Measurements from ENCODE around the gene ERC1. TPM values are rescaled to one million over a fixed set of nuclear protein-coding genes. Genes with fewer than 3 reads are reported as not detected.

The ERC1 gene
- total RNA-seq, 2 experiments from 2014 or later, result 40.1 to 49.6 TPM

- peaks cover 11% of the 10 kb centered on the region for H3K36me3 Mint-ChIP-seq (ENCODE audit: low read depth)
- Histone ChIP-seq H3K9me3 (ENCODE audit: control insufficient read depth in 1 of 2, insufficient read depth in 1 of 2, low read length in 2 of 2) (no peaks in the 10 kb centered on the region), H3K4me3 (ENCODE audit: low read length) (peak overlapping the region; percentile 89), H3K36me3 (ENCODE audit: insufficient read depth, low read length) (no peaks in the 10 kb centered on the region), H3K4me1 (ENCODE audit: insufficient read depth, low read length) (peaks cover 23% of the 10 kb centered on the region), H3K27me3 (ENCODE audit: control insufficient read depth in 1 of 2, insufficient read depth in 2 of 2, low read length in 2 of 2) (no peaks in the 10 kb centered on the region), H3K27ac (ENCODE audit: low read depth in 1 of 2, low read length in 2 of 2) (peak overlapping the region in 1 of 2 donors; percentile 64)
- ATAC-seq (ENCODE audit: poor library complexity), result peak; percentile 23
- no peaks in the 10 kb centered on the region for H3K27me3 Mint-ChIP-seq
- TF ChIP-seq CTCF (IDR thresholded peaks at IDR 0.05), result no peak
- peak overlapping the region; percentile 96 for H3K27ac Mint-ChIP-seq
- ChIA-PET POLR2A (interaction anchor here (0.6 to 2.4 kb wide), 7 partner anchors 42 to 610 kb away, joined by 3 to 20 read pairs (median 3); partner anchors contain the start of gene RAD52), CTCF (interaction anchor here (0.7 to 3.3 kb wide), 3 partner anchors 9 to 126 kb away, joined by 3 to 13 read pairs (median 3); partner anchors contain the start of gene RAD52)
- peaks cover 49% of the 10 kb centered on the region for H3K4me1 Mint-ChIP-seq (ENCODE audit: low read depth)
- intact Hi-C loops (cut with DNase I, micrococcal nuclease), result loop anchor here (1.0 to 5.0 kb wide), 5 partner anchors 42 to 701 kb away; partner anchors contain the start of genes RAD52 (in 2 of the 2), ADIPOR2 (in 1 of the 2) and FBXL14 (in 1 of the 2)
- peak in 5 of 14 experiments; percentile 9 to 35 (median 31) for DNase-seq
- H3K9me3 Mint-ChIP-seq, result no peaks in the 10 kb centered on the region
- peak overlapping the region; percentile 99 for H3K4me3 Mint-ChIP-seq
These were observed 619 bp downstream of the ERC1 start for GRCh38 chr12:991350-992333.

- Mint-ChIP-seq H3K4me1 (ENCODE audit: low read depth) (peaks cover 54% of the 10 kb centered on the region), H3K27me3 (no peaks in the 10 kb centered on the region), H3K4me3 (peak overlapping the region; percentile 99), H3K27ac (peak overlapping the region; percentile 96), H3K36me3 (ENCODE audit: low read depth) (peaks cover 11% of the 10 kb centered on the region), H3K9me3 (no peaks in the 10 kb centered on the region)
- no peak for TF ChIP-seq CTCF (IDR thresholded peaks at IDR 0.05)
- ATAC-seq (ENCODE audit: poor library complexity) (no peak), DNase-seq (no peak)
- Histone ChIP-seq H3K4me1 (ENCODE audit: insufficient read depth, low read length) (peaks cover 23% of the 10 kb centered on the region), H3K4me3 (ENCODE audit: low read length) (no peak overlapping the region), H3K9me3 (ENCODE audit: control insufficient read depth in 1 of 2, insufficient read depth in 1 of 2, low read length in 2 of 2) (no peaks in the 10 kb centered on the region), H3K36me3 (ENCODE audit: insufficient read depth, low read length) (no peaks in the 10 kb centered on the region), H3K27ac (ENCODE audit: low read depth in 1 of 2, low read length in 2 of 2) (no peak overlapping the region), H3K27me3 (ENCODE audit: control insufficient read depth in 1 of 2, insufficient read depth in 2 of 2, low read length in 2 of 2) (no peaks in the 10 kb centered on the region)
- CTCF ChIA-PET, result interaction anchor here (1.4 to 3.3 kb wide), 2 partner anchors 43 to 417 kb away, joined by 4 to 13 read pairs; partner anchors contain the start of gene RAD52
- intact Hi-C loops (cut with DNase I, micrococcal nuclease), result loop anchor here (5.0 kb wide), 4 partner anchors 100 to 700 kb away; partner anchors contain the start of genes ADIPOR2 (in 1 of the 2) and FBXL14 (in 1 of the 2)
- POLR2A ChIA-PET, result interaction anchor here (0.6 to 2.4 kb wide), 2 partner anchors 43 to 234 kb away, joined by 3 to 20 read pairs; partner anchors contain the start of gene RAD52
These were observed 1.6 kb downstream of the ERC1 start for GRCh38 chr12:992647-993046.

- Mint-ChIP-seq H3K4me3 (no peak overlapping the region), H3K27me3 (no peaks in the 10 kb centered on the region), H3K27ac (no peak overlapping the region), H3K4me1 (ENCODE audit: low read depth) (peaks cover 43% of the 10 kb centered on the region), H3K36me3 (ENCODE audit: low read depth) (peaks cover 6% of the 10 kb centered on the region), H3K9me3 (no peaks in the 10 kb centered on the region)
- no peak for DNase-seq
- ChIA-PET CTCF (no interaction called here), POLR2A (no interaction called here)
- ATAC-seq (ENCODE audit: poor library complexity), result no peak
- intact Hi-C loops (cut with DNase I, micrococcal nuclease), result no loop called here
- H3K27ac ChIP-seq (ENCODE audit: low read depth in 1 of 2, low read length in 2 of 2), result no peak overlapping the region
- H3K27me3 ChIP-seq (ENCODE audit: control insufficient read depth in 1 of 2, insufficient read depth in 2 of 2, low read length in 2 of 2), result no peaks in the 10 kb centered on the region
- peaks cover 3% of the 10 kb centered on the region for H3K4me1 ChIP-seq (ENCODE audit: insufficient read depth, low read length)
- no peak for TF ChIP-seq CTCF (IDR thresholded peaks at IDR 0.05)
- H3K36me3 ChIP-seq (ENCODE audit: insufficient read depth, low read length), result peaks cover 3% of the 10 kb centered on the region
- no peak overlapping the region for H3K4me3 ChIP-seq (ENCODE audit: low read length)
- no peaks in the 10 kb centered on the region for H3K9me3 ChIP-seq (ENCODE audit: control insufficient read depth in 1 of 2, insufficient read depth in 1 of 2, low read length in 2 of 2)
These were observed 5.9 kb downstream of the ERC1 start for GRCh38 chr12:996881-997280.
